Neural cell (in vitro differentiated cells): Measurements from ENCODE around the gene RBM19.

Experiments
- EP300 ChIP-seq: fragments of 450-650 bp; conservative IDR thresholded peaks from 2 replicates; pipeline ENCODE4 v1.6.1; 2014; ENCODE audit warnings: antibody characterized with exemption, mild to moderate bottlenecking, moderate library complexity; ENCODE audit not compliant: poor library complexity, severe bottlenecking
- EZH2 ChIP-seq: fragments of 200-600, 300-800 bp; shearing (Covaris generic), sonication (generic); IDR thresholded peaks from 2 replicates; pipeline ENCODE4 v1.6.1; 2014; ENCODE audit warnings: antibody characterized with exemption, low read length, borderline replicate concordance, mild to moderate bottlenecking; ENCODE audit not compliant: insufficient read depth, poor library complexity, severe bottlenecking
- POLR2AphosphoS5 ChIP-seq: IDR thresholded peaks from 2 replicates; pipeline ENCODE4 v1.6.1; 2012
- RAD21 ChIP-seq: fragments of 450-650 bp; conservative IDR thresholded peaks from 2 replicates; pipeline ENCODE4 v1.6.1; 2014; ENCODE audit warnings: antibody characterized with exemption, mild to moderate bottlenecking, moderate library complexity
- SMC3 ChIP-seq: fragments of 450-650 bp; conservative IDR thresholded peaks from 2 replicates; pipeline ENCODE4 v1.6.1; 2014; ENCODE audit warnings: antibody characterized with exemption, mild to moderate bottlenecking, moderate library complexity; ENCODE audit not compliant: poor library complexity
- TAF1 ChIP-seq: IDR thresholded peaks from 2 replicates; pipeline ENCODE4 v1.6.1; 2012; ENCODE audit warnings: low read depth
- TF ChIP-seq, protein P1 (sequence below): fragments of 450-650 bp; IDR thresholded peaks from 2 replicates; pipeline ENCODE4 v1.5.1; 2014; ENCODE audit warnings: antibody characterized with exemption, mild to moderate bottlenecking, moderate library complexity; ENCODE audit not compliant: poor library complexity, severe bottlenecking
- TF ChIP-seq, protein P2 (sequence below): IDR thresholded peaks from 2 replicates; pipeline ENCODE4 v1.6.1; 2012; ENCODE audit warnings: borderline replicate concordance

DNA sequence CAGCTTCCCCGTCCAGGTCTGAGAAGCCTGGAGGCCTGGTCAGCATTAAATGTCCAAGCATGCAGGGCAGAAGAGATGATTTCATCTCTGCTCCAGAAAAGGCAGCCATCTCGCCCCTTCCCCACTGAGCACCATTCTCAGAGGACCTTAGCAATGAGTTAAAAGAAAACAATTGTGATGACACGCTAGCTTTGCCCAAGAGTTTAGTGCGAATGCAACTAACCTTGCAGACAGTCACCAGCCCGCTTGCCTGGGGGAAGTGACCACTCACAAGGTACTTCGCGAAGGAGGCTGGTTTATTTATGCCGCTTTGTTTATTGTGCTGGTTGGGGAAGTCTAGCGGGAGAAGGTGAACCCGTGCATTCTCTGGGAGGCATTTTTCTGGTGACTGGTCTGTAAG lies 170.7 kb downstream of the RBM19 start:
- TF ChIP-seq, protein P1, sequence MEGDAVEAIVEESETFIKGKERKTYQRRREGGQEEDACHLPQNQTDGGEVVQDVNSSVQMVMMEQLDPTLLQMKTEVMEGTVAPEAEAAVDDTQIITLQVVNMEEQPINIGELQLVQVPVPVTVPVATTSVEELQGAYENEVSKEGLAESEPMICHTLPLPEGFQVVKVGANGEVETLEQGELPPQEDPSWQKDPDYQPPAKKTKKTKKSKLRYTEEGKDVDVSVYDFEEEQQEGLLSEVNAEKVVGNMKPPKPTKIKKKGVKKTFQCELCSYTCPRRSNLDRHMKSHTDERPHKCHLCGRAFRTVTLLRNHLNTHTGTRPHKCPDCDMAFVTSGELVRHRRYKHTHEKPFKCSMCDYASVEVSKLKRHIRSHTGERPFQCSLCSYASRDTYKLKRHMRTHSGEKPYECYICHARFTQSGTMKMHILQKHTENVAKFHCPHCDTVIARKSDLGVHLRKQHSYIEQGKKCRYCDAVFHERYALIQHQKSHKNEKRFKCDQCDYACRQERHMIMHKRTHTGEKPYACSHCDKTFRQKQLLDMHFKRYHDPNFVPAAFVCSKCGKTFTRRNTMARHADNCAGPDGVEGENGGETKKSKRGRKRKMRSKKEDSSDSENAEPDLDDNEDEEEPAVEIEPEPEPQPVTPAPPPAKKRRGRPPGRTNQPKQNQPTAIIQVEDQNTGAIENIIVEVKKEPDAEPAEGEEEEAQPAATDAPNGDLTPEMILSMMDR, result no peak
- no peak for TF ChIP-seq POLR2AphosphoS5
- TF ChIP-seq EP300, result no peak
- no peak for TF ChIP-seq EZH2
- no peak for TF ChIP-seq RAD21
- TF ChIP-seq, protein P2, sequence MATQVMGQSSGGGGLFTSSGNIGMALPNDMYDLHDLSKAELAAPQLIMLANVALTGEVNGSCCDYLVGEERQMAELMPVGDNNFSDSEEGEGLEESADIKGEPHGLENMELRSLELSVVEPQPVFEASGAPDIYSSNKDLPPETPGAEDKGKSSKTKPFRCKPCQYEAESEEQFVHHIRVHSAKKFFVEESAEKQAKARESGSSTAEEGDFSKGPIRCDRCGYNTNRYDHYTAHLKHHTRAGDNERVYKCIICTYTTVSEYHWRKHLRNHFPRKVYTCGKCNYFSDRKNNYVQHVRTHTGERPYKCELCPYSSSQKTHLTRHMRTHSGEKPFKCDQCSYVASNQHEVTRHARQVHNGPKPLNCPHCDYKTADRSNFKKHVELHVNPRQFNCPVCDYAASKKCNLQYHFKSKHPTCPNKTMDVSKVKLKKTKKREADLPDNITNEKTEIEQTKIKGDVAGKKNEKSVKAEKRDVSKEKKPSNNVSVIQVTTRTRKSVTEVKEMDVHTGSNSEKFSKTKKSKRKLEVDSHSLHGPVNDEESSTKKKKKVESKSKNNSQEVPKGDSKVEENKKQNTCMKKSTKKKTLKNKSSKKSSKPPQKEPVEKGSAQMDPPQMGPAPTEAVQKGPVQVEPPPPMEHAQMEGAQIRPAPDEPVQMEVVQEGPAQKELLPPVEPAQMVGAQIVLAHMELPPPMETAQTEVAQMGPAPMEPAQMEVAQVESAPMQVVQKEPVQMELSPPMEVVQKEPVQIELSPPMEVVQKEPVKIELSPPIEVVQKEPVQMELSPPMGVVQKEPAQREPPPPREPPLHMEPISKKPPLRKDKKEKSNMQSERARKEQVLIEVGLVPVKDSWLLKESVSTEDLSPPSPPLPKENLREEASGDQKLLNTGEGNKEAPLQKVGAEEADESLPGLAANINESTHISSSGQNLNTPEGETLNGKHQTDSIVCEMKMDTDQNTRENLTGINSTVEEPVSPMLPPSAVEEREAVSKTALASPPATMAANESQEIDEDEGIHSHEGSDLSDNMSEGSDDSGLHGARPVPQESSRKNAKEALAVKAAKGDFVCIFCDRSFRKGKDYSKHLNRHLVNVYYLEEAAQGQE, result no peak
- TF ChIP-seq TAF1, result no peak
- TF ChIP-seq SMC3, result no peak
